Trophoblast cell (in vitro differentiated cells and primary cell): ENCODE measurements around the gene EFCAB13.

Experiments used
- DNase-seq, 2 donors: peaks; one replicate each; pipeline ENCODE4 v3.0.0-alpha.2; 2016
- H2AFZ ChIP-seq: 2 replicates; pipeline ENCODE4 v1.6.1; 2013; ENCODE audit warnings: low read length, moderate library complexity, mild to moderate bottlenecking; ENCODE audit not compliant: insufficient read depth, poor library complexity
- H2AK5ac ChIP-seq: 2 replicates; pipeline ENCODE4 v1.6.1; 2013; ENCODE audit warnings: mild to moderate bottlenecking, low read length
- H2BK120ac ChIP-seq: 2 replicates; pipeline ENCODE4 v1.6.1; 2013; ENCODE audit warnings: low read length, mild to moderate bottlenecking, moderate library complexity; ENCODE audit not compliant: insufficient read depth, poor library complexity
- H2BK12ac ChIP-seq: 2 replicates; pipeline ENCODE4 v1.6.1; 2013; ENCODE audit warnings: mild to moderate bottlenecking, low read length, moderate library complexity
- H2BK5ac ChIP-seq: 2 replicates; pipeline ENCODE4 v1.6.1; 2013; ENCODE audit warnings: low read length, low read depth, moderate library complexity, mild to moderate bottlenecking; ENCODE audit not compliant: poor library complexity
- H3K14ac ChIP-seq: 2 replicates; pipeline ENCODE4 v1.6.1; 2013; ENCODE audit warnings: mild to moderate bottlenecking, low read length
- H3K18ac ChIP-seq: 2 replicates; pipeline ENCODE4 v1.6.1; 2013; ENCODE audit warnings: mild to moderate bottlenecking, low read length
- H3K23ac ChIP-seq: 2 replicates; pipeline ENCODE4 v1.6.1; 2013; ENCODE audit warnings: low read length
- H3K27ac ChIP-seq: 2 replicates; pipeline ENCODE4 v1.5.1; 2013; ENCODE audit warnings: low read depth, mild to moderate bottlenecking, inconsistent platforms, low read length, moderate library complexity
- H3K27me3 ChIP-seq: 2 replicates; pipeline ENCODE4 v1.6.1; 2013; ENCODE audit warnings: inconsistent platforms, mild to moderate bottlenecking, low read length, moderate library complexity; ENCODE audit not compliant: insufficient read depth
- H3K36me3 ChIP-seq, 2 experiments: 1 replicate in 1 of 2; 2 replicates in 1 of 2; pipeline ENCODE4 v1.6.1; 2013; ENCODE audit warnings: low read length in 2 of 2, mild to moderate bottlenecking in 2 of 2, moderate library complexity in 1 of 2; ENCODE audit not compliant: insufficient read depth in 2 of 2, control insufficient read depth in 1 of 2
- H3K4ac ChIP-seq: 2 replicates; pipeline ENCODE4 v1.6.1; 2013; ENCODE audit warnings: low read depth, mild to moderate bottlenecking, low read length, moderate library complexity
- H3K4me1 ChIP-seq, 2 experiments: 1 replicate in 1 of 2; 2 replicates in 1 of 2; pipeline ENCODE4 v1.6.1; 2013; ENCODE audit warnings: low read length in 2 of 2, mild to moderate bottlenecking in 2 of 2, moderate library complexity in 1 of 2; ENCODE audit not compliant: insufficient read depth in 2 of 2, control insufficient read depth in 1 of 2
- H3K4me2 ChIP-seq: 2 replicates; pipeline ENCODE4 v1.6.1; 2013; ENCODE audit warnings: inconsistent platforms, mild to moderate bottlenecking, low read length, moderate library complexity
- H3K4me3 ChIP-seq: 2 replicates; pipeline ENCODE4 v1.5.1; 2013; ENCODE audit warnings: mild to moderate bottlenecking, low read depth, low read length, inconsistent platforms
- H3K79me1 ChIP-seq: one replicate; pipeline ENCODE4 v1.6.1; 2013; ENCODE audit warnings: low read length
- H3K79me2 ChIP-seq: 2 replicates; pipeline ENCODE4 v1.6.1; 2013; ENCODE audit warnings: low read length, mild to moderate bottlenecking; ENCODE audit not compliant: control insufficient read depth, insufficient read depth, poor library complexity
- H3K9ac ChIP-seq: 2 replicates; pipeline ENCODE4 v1.6.1; 2013; ENCODE audit warnings: mild to moderate bottlenecking, low read length
- H3K9me3 ChIP-seq: 2 replicates; pipeline ENCODE4 v1.6.1; 2013; ENCODE audit warnings: low read depth, mild to moderate bottlenecking, control low read depth, inconsistent platforms, low read length; ENCODE audit not compliant: insufficient read depth
- H4K12ac ChIP-seq: 2 replicates; pipeline ENCODE4 v1.6.1; 2013; ENCODE audit warnings: low read depth, mild to moderate bottlenecking, low read length, moderate library complexity
- H4K8ac ChIP-seq: 2 replicates; pipeline ENCODE4 v1.6.1; 2013; ENCODE audit warnings: low read depth, mild to moderate bottlenecking, low read length, moderate library complexity
- H4K91ac ChIP-seq: one replicate; pipeline ENCODE4 v1.6.1; 2013; ENCODE audit warnings: low read depth, mild to moderate bottlenecking, low read length, moderate library complexity
- WGBS: extraction: QIAGEN DNeasy Blood & Tissue Kit; methylation state at CpG from one replicate; pipeline ENCODE4 v1.1.7; 2013; ENCODE audit warnings: missing lambda C conversion rate; ENCODE audit not compliant: insufficient read length, insufficient coverage; ENCODE audit errors: extremely low coverage; 5-methylcytosine and 5-hydroxymethylcytosine counted together

The EFCAB13 gene

DNA sequence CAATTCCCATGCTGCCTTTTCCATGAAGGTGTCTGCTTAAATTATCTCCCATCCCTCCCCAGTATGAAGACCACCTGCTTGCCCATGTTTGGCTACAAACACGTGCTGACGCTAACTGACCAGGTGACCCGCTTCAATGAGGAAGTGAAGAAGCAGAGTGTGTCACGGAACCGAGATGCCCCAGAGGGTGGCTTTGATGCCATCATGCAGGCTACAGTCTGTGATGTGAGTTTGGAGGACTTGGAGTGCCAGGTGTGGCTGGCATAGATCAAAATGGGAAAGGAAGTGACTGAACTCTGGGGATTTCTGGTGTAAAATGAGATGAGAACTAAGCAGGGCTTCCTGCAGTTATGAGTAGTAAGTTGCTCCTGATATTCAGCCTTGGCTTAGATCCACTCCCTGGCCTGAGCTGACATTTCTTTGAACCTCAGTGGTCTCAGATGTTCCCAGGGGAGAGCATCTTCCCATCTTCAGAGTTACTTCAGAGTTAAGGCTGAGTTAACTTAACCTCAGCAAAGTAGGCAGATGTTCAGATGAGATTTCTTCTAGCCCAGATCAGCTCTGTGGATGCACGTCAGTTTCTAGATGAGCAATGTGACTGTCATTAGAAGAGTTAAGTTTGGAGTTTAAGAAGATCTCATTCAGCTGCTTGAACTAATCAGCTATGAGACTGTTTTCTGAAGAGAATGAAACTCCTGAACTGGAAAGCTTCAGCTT is 37.4 kb upstream of the EFCAB13 start:
- Histone ChIP-seq H3K4me3 (no peak overlapping the region), H3K27me3 (no peaks in the 10 kb centered on the region), H4K12ac (no peak overlapping the region), H3K9me3 (no peaks in the 10 kb centered on the region), H2AFZ (no peak overlapping the region), H2AK5ac (no peak overlapping the region), H3K4ac (no peak overlapping the region), H4K8ac (no peak overlapping the region), H3K9ac (no peak overlapping the region), H3K79me2 (no peaks in the 10 kb centered on the region), H2BK5ac (no peak overlapping the region), H4K91ac (no peak overlapping the region), H3K4me2 (no peak overlapping the region), H3K14ac (no peak overlapping the region), H3K4me1 (peaks cover 5 to 6% of the 10 kb centered on the region in 2 experiments), H3K23ac (no peak overlapping the region), H2BK120ac (no peak overlapping the region), H3K79me1 (no peaks in the 10 kb centered on the region), H3K36me3 (no peaks in the 10 kb centered on the region), H3K27ac (no peak overlapping the region), H2BK12ac (no peak overlapping the region), H3K18ac (no peak overlapping the region)
- no peak for DNase-seq
- WGBS, result no CpG with 5 or more reads among the region's 6 CpGs

DNA sequence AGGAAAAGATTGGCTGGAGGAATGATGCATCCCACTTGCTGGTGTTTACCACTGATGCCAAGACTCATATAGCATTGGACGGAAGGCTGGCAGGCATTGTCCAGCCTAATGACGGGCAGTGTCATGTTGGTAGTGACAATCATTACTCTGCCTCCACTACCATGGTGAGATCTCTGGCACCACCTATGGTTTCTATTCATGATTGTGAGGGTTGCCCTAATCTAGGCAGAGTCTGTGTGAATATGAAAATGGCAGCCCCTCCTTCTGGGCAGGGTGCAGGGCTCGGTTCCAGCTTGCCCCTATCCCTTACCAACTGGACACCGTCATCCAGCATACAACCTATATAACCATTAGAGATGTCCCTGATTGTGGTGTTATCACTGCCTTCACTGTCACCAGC is 36.7 kb upstream of the EFCAB13 start:
- H2AK5ac ChIP-seq, result no peak overlapping the region
- H3K9me3 ChIP-seq, result no peaks in the 10 kb centered on the region
- no peaks in the 10 kb centered on the region for H3K36me3 ChIP-seq
- no peak overlapping the region for H2BK12ac ChIP-seq
- no peaks in the 10 kb centered on the region for H3K27me3 ChIP-seq
- H3K4me1 ChIP-seq, result peaks cover 5 to 6% of the 10 kb centered on the region in 2 experiments
- no peak overlapping the region for H3K4me3 ChIP-seq
- no peak overlapping the region for H4K12ac ChIP-seq
- no peak overlapping the region for H4K8ac ChIP-seq
- no peak overlapping the region for H2BK5ac ChIP-seq
- H3K18ac ChIP-seq, result no peak overlapping the region
- H3K4ac ChIP-seq, result no peak overlapping the region
- no peak overlapping the region for H3K9ac ChIP-seq
- H2BK120ac ChIP-seq, result no peak overlapping the region
- no peak overlapping the region for H3K23ac ChIP-seq
- no peak for DNase-seq
- no peak overlapping the region for H2AFZ ChIP-seq
- H4K91ac ChIP-seq, result no peak overlapping the region
- H3K14ac ChIP-seq, result no peak overlapping the region
- H3K27ac ChIP-seq, result no peak overlapping the region
- H3K4me2 ChIP-seq, result no peak overlapping the region
- no CpG with 5 or more reads among the region's 4 CpGs for WGBS
- no peaks in the 10 kb centered on the region for H3K79me2 ChIP-seq
- no peaks in the 10 kb centered on the region for H3K79me1 ChIP-seq

DNA sequence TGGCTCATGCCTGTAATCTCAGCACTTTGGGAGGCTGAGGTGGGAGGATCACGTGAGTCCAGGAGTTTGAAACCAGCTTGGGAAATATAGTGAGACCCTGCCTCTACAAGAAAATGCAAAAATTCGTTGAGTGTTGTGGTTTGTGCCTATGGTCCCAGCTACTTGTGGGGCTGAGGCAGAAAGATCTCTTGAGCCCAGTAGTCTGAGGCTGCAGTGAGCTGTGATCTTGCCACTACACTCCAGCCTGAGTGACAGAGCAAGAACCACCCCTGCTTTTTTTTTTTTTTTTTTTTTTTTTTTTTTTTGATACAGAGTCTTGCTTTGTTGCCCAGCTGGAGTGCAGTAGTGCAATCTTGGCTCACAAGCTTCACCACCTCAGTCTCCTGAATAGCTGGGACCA is 36.1 kb upstream of the EFCAB13 start:
- H2BK12ac ChIP-seq, result no peak overlapping the region
- no peaks in the 10 kb centered on the region for H3K27me3 ChIP-seq
- H3K9me3 ChIP-seq, result no peaks in the 10 kb centered on the region
- peaks cover 5 to 6% of the 10 kb centered on the region in 2 experiments for H3K4me1 ChIP-seq
- no peaks in the 10 kb centered on the region for H3K79me1 ChIP-seq
- H3K4me2 ChIP-seq, result no peak overlapping the region
- no peak for DNase-seq
- no peak overlapping the region for H2AFZ ChIP-seq
- H3K18ac ChIP-seq, result no peak overlapping the region
- no peak overlapping the region for H2AK5ac ChIP-seq
- H2BK120ac ChIP-seq, result no peak overlapping the region
- H3K79me2 ChIP-seq, result no peaks in the 10 kb centered on the region
- H3K4me3 ChIP-seq, result no peak overlapping the region
- no peak overlapping the region for H3K23ac ChIP-seq
- no peak overlapping the region for H2BK5ac ChIP-seq
- no peak overlapping the region for H3K9ac ChIP-seq
- H4K8ac ChIP-seq, result no peak overlapping the region
- no peak overlapping the region for H3K27ac ChIP-seq
- WGBS, result no CpG with 5 or more reads among the region's 2 CpGs
- H3K36me3 ChIP-seq, result no peaks in the 10 kb centered on the region
- H4K91ac ChIP-seq, result no peak overlapping the region
- no peak overlapping the region for H3K14ac ChIP-seq
- no peak overlapping the region for H4K12ac ChIP-seq
- no peak overlapping the region for H3K4ac ChIP-seq

DNA sequence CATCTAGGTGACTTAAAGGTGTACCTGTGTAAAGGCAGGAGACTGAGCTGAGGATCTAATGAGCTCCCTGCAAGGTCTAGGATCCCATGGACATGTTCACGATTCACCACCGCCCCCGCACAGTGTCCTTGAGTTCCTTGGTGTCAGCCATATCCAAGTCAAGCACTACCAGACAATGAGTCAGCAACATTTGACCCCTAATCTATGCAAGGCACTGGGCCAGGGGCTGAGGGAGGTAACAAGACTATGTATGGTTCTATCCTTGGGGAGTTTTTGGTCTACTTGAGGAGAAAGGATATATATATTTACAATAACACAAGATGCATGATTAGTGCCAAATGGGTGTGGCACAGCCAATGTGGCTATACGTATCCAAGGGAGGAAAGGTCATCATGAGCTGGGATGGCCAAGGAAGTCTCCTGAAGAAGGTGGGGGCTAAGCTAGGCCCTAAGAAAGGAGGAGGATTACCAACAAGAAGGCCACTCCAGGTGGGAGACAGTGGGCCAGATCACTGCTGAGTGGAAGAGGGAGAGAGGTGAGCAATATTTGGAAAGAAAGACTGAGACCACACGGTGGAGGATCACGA is 35.1 kb upstream of the EFCAB13 start:
- DNase-seq, result no peak
- Histone ChIP-seq H3K14ac (no peak overlapping the region), H2BK5ac (no peak overlapping the region), H3K18ac (no peak overlapping the region), H3K9me3 (no peaks in the 10 kb centered on the region), H3K79me1 (no peaks in the 10 kb centered on the region), H2AFZ (no peak overlapping the region), H2AK5ac (no peak overlapping the region), H3K4me2 (no peak overlapping the region), H3K27ac (no peak overlapping the region), H2BK12ac (no peak overlapping the region), H3K79me2 (no peaks in the 10 kb centered on the region), H4K12ac (no peak overlapping the region), H3K27me3 (no peaks in the 10 kb centered on the region), H3K4ac (no peak overlapping the region), H4K8ac (no peak overlapping the region), H3K4me3 (no peak overlapping the region), H3K36me3 (no peaks in the 10 kb centered on the region), H3K23ac (no peak overlapping the region), H2BK120ac (no peak overlapping the region), H3K9ac (no peak overlapping the region), H4K91ac (no peak overlapping the region), H3K4me1 (peaks cover 5 to 6% of the 10 kb centered on the region in 2 experiments)
- whole genome bisulfite sequencing, result no CpG with 5 or more reads among the region's 6 CpGs
